GM23248 (cell line): ENCODE measurements around the gene DUSP9. TPM values are rescaled to one million over a fixed set of nuclear protein-coding genes. Genes with fewer than 3 reads are reported as not detected.
A peak's percentile ranks its signal among the peaks of the same experiment; 100 is the strongest.

ENCODE experiments used
- DNase-seq: peaks from one replicate; pipeline ENCODE4 v3.0.0-alpha.2; 2015
- H2AFZ ChIP-seq: fragments of 200-600 bp; sonication (generic); 2 replicates; pipeline ENCODE4 v1.6.1; 2016; ENCODE audit warnings: antibody characterized with exemption
- H3F3A ChIP-seq: fragments of 200-600 bp; sonication (generic); 2 replicates; pipeline ENCODE4 v1.6.1; 2016; ENCODE audit warnings: mild to moderate bottlenecking, antibody characterized with exemption, mixed run types; ENCODE audit not compliant: insufficient read depth
- H3K27ac ChIP-seq: fragments of 200-600 bp; sonication (generic); 2 replicates; pipeline ENCODE4 v1.5.1; 2016; ENCODE audit warnings: mild to moderate bottlenecking
- H3K27me3 ChIP-seq: fragments of 200-600 bp; sonication (generic); replicated peaks from 2 replicates; pipeline ENCODE4 v1.6.1; 2016; ENCODE audit warnings: mild to moderate bottlenecking; ENCODE audit not compliant: insufficient read depth
- H3K36me3 ChIP-seq: fragments of 200-600 bp; sonication (generic); 2 replicates; pipeline ENCODE4 v1.6.1; 2016; ENCODE audit warnings: low read depth, mild to moderate bottlenecking
- H3K4me1 ChIP-seq: fragments of 200-600 bp; sonication (generic); 2 replicates; pipeline ENCODE4 v1.6.1; 2016; ENCODE audit warnings: mild to moderate bottlenecking; ENCODE audit not compliant: insufficient read depth
- H3K4me2 ChIP-seq: fragments of 200-600 bp; sonication (generic); one replicate; pipeline ENCODE4 v1.6.1; 2016; ENCODE audit warnings: mild to moderate bottlenecking; ENCODE audit not compliant: unreplicated experiment
- H3K4me3 ChIP-seq: fragments of 200-600 bp; sonication (generic); 2 replicates; pipeline ENCODE4 v1.5.1; 2016; ENCODE audit warnings: mild to moderate bottlenecking
- H3K79me2 ChIP-seq: fragments of 200-600 bp; sonication (generic); 2 replicates; pipeline ENCODE4 v1.6.1; 2016; ENCODE audit warnings: mild to moderate bottlenecking; ENCODE audit not compliant: insufficient read depth
- H3K9ac ChIP-seq: fragments of 200-600 bp; sonication (generic); 2 replicates; pipeline ENCODE4 v1.6.1; 2016; ENCODE audit warnings: mild to moderate bottlenecking
- H3K9me2 ChIP-seq: fragments of 200-600 bp; sonication (generic); 2 replicates; pipeline ENCODE4 v1.6.1; 2016; ENCODE audit warnings: mixed run types, mild to moderate bottlenecking, moderate library complexity; ENCODE audit not compliant: insufficient read depth
- H3K9me3 ChIP-seq: fragments of 200-600 bp; sonication (generic); one replicate; pipeline ENCODE4 v1.6.1; 2017; ENCODE audit warnings: low read depth
- H4K20me1 ChIP-seq: fragments of 200-600 bp; sonication (generic); 2 replicates; pipeline ENCODE4 v1.6.0; 2016; ENCODE audit not compliant: insufficient read depth
- EZH2 ChIP-seq: fragments of 200-600 bp; sonication (generic); IDR thresholded peaks from 2 replicates; pipeline ENCODE4 v1.6.1; 2018; ENCODE audit warnings: antibody characterized with exemption, mild to moderate bottlenecking; ENCODE audit not compliant: insufficient read depth, poor library complexity, severe bottlenecking
- EZH2phosphoT487 ChIP-seq: fragments of 200-600 bp; sonication (generic); IDR thresholded peaks from 2 replicates; pipeline ENCODE4 v1.6.1; 2018; ENCODE audit warnings: antibody characterized with exemption, moderate library complexity, mild to moderate bottlenecking, low read depth; ENCODE audit not compliant: insufficient read depth
- WGBS, 2 experiments: methylation state at CpG; one replicate each; pipeline ENCODE4 v1.1.6; 2015 to 2017; ENCODE audit warnings: low lambda C conversion rate in 2 of 2, low coverage in 1 of 2; ENCODE audit errors: missing lambda C conversion rate in 2 of 2; 5-methylcytosine and 5-hydroxymethylcytosine counted together
- in situ Hi-C: fragments of 300-500 bp; cut with MboI; formaldehyde crosslinking; loops from 2 replicates; pipeline ENCODE4 v1.15.0; 2020
- polyA plus RNA-seq: library from polyadenylated mRNA; unstranded; fragments of >200 nt; fragmentation: Nextera tagmentation; extraction: Ambion mirVana; gene quantifications from 2 replicates; pipeline ENCODE4 v1.2.1, GENCODE V29; 2016
- total RNA-seq: library from RNA; depleted of rRNA; stranded (reverse); fragments of >200 nt; shearing (Covaris generic); gene quantifications from 2 replicates; pipeline ENCODE4 v1.2.3, GENCODE V29; 2014

Gene DUSP9
- total and polyA plus RNA-seq, 2 experiments from 2014 or later, result not detected

GRCh38 chrX:153657161-153657560 lies 10.2 kb downstream of the DUSP9 start:
- Histone ChIP-seq H3K9ac (no peak overlapping the region), H3K9me2 (no peaks in the 10 kb centered on the region), H2AFZ (no peak overlapping the region), H3K4me1 (no peaks in the 10 kb centered on the region), H4K20me1 (no peaks in the 10 kb centered on the region), H3K9me3 (no peaks in the 10 kb centered on the region), H3K4me3 (no peak overlapping the region), H3K79me2 (no peaks in the 10 kb centered on the region), H3F3A (no peaks in the 10 kb centered on the region), H3K27ac (no peak overlapping the region), H3K36me3 (no peaks in the 10 kb centered on the region), H3K4me2 (no peak overlapping the region), H3K27me3 (peaks cover 6% of the 10 kb centered on the region; the same call in 1 of the 2 replicates)
- WGBS, 2 experiments, result 47 to 71% methylated on average over 2 to 9 of the region's 9 CpGs
- in situ Hi-C loops, result loop anchor here (25.0 kb wide), 1 partner anchor 695 kb away; no protein-coding TSS in a partner anchor
- DNase-seq, result no peak
- TF ChIP-seq EZH2 (no peak), EZH2phosphoT487 (no peak)

GRCh38 chrX:153659268-153659667 lies 12.3 kb downstream of the DUSP9 start:
- Histone ChIP-seq H3K4me3 (no peak overlapping the region), H3K4me1 (no peaks in the 10 kb centered on the region), H3K27ac (no peak overlapping the region), H3K9me3 (no peaks in the 10 kb centered on the region), H3K79me2 (no peaks in the 10 kb centered on the region), H3F3A (no peaks in the 10 kb centered on the region), H3K36me3 (no peaks in the 10 kb centered on the region), H2AFZ (no peak overlapping the region), H3K4me2 (no peak overlapping the region), H3K9ac (no peak overlapping the region), H4K20me1 (no peaks in the 10 kb centered on the region), H3K9me2 (no peaks in the 10 kb centered on the region), H3K27me3 (peaks cover 10% of the 10 kb centered on the region; the same call in 1 of the 2 replicates)
- whole genome bisulfite sequencing, 2 experiments, result 72 to 78% methylated on average over 3 of the region's 3 CpGs
- no peak for TF ChIP-seq EZH2phosphoT487
- TF ChIP-seq EZH2, result no peak
- in situ Hi-C loops, result loop anchor here (25.0 kb wide), 1 partner anchor 697 kb away; no protein-coding TSS in a partner anchor
- no peak for DNase-seq

- H3K27me3 ChIP-seq, result peaks cover 10% of the 10 kb centered on the region; the same call in 1 of the 2 replicates
- H3F3A ChIP-seq, result no peaks in the 10 kb centered on the region
- peak overlapping the region; percentile 45; the same call in 1 of the 2 replicates for H2AFZ ChIP-seq
- H3K9me3 ChIP-seq, result no peaks in the 10 kb centered on the region
- WGBS, 2 experiments, result 3 to 11% methylated on average over 6 to 24 of the region's 31 CpGs
- H3K4me2 ChIP-seq, result no peak overlapping the region
- H3K4me3 ChIP-seq, result no peak overlapping the region
- TF ChIP-seq EZH2phosphoT487 (no peak), EZH2 (no peak)
- no peaks in the 10 kb centered on the region for H3K79me2 ChIP-seq
- in situ Hi-C loops, result loop anchor here (25.0 kb wide), 1 partner anchor 700 kb away; no protein-coding TSS in a partner anchor
- H3K36me3 ChIP-seq, result no peaks in the 10 kb centered on the region
- peak; percentile 36 for DNase-seq
- H4K20me1 ChIP-seq, result no peaks in the 10 kb centered on the region
- H3K9ac ChIP-seq, result no peak overlapping the region
- no peaks in the 10 kb centered on the region for H3K9me2 ChIP-seq
- H3K27ac ChIP-seq, result no peak overlapping the region
- no peaks in the 10 kb centered on the region for H3K4me1 ChIP-seq
Measured at GRCh38 chrX:153662266-153662665, 15.3 kb downstream of the DUSP9 start.

GRCh38 chrX:153665726-153666306 lies 18.8 kb downstream of the DUSP9 start:
- in situ Hi-C loops, result loop anchor here (25.0 kb wide), 1 partner anchor 704 kb away; no protein-coding TSS in a partner anchor
- TF ChIP-seq EZH2 (no peak), EZH2phosphoT487 (no peak)
- no peak for DNase-seq
- no peak overlapping the region for H3K4me2 ChIP-seq
- no peaks in the 10 kb centered on the region for H3K9me3 ChIP-seq
- no peaks in the 10 kb centered on the region for H3F3A ChIP-seq
- 47 to 58% methylated on average over 5 to 9 of the region's 9 CpGs for WGBS, 2 experiments
- H4K20me1 ChIP-seq, result no peaks in the 10 kb centered on the region
- H3K9ac ChIP-seq, result no peak overlapping the region
- no peaks in the 10 kb centered on the region for H3K9me2 ChIP-seq
- no peaks in the 10 kb centered on the region for H3K4me1 ChIP-seq
- no peaks in the 10 kb centered on the region for H3K79me2 ChIP-seq
- H3K27ac ChIP-seq, result no peak overlapping the region
- H3K4me3 ChIP-seq, result no peak overlapping the region
- no peaks in the 10 kb centered on the region for H3K36me3 ChIP-seq
- no peak overlapping the region for H2AFZ ChIP-seq
- 0 out of 2 replicates have a peak, but pooled peaks cover 4% of the 10 kb centered on the region for H3K27me3 ChIP-seq
